Keratinocyte (primary cell): ENCODE measurements around the gene C1orf35. TPM values are rescaled to one million over a fixed set of nuclear protein-coding genes. Genes with fewer than 3 reads are reported as not detected.

Experiments
- DNase-seq: peaks from one replicate; pipeline ENCODE4 v3.0.0-alpha.2; 2011; ENCODE audit warnings: low read depth, missing footprints, low spot score
- FAIRE-seq: peaks from 2 replicates; lab custom pipeline; 2011; peaks lifted over from hg19 to GRCh38; lab: Jason Lieb, UNC
- H2AFZ ChIP-seq: 2 replicates; pipeline ENCODE4 v1.6.0; 2012; ENCODE audit warnings: low read length, control low read depth, inconsistent platforms; ENCODE audit not compliant: control insufficient read depth
- H3K27ac ChIP-seq: 2 replicates; pipeline ENCODE4 v1.5.1; 2011; ENCODE audit warnings: low read length; ENCODE audit not compliant: control insufficient read depth, insufficient read depth
- H3K27me3 ChIP-seq: 3 replicates; pipeline ENCODE4 v1.6.0; 2011; ENCODE audit warnings: low read length; ENCODE audit not compliant: control insufficient read depth, insufficient read depth; ENCODE audit errors: extremely low read depth
- H3K36me3 ChIP-seq, 2 experiments: 2 replicates in 1 of 2; 3 replicates in 1 of 2; pipeline ENCODE4 v1.5.1; 2011; ENCODE audit warnings: low read length in 2 of 2, mild to moderate bottlenecking in 1 of 2; ENCODE audit not compliant: control insufficient read depth in 2 of 2, insufficient read depth in 2 of 2; ENCODE audit errors: extremely low read depth in 1 of 2
- H3K4me1 ChIP-seq: 3 replicates; pipeline ENCODE4 v1.5.1; 2011; ENCODE audit warnings: low read length; ENCODE audit not compliant: control insufficient read depth, insufficient read depth; ENCODE audit errors: extremely low read depth
- H3K4me2 ChIP-seq: 3 replicates; pipeline ENCODE4 v1.6.0; 2011; ENCODE audit warnings: low read depth, low read length; ENCODE audit not compliant: control insufficient read depth, insufficient read depth; ENCODE audit errors: extremely low read depth
- H3K4me3 ChIP-seq, 3 experiments: fragments of 200-600 bp in 1 of 3; sonication (generic) in 1 of 3; 2 replicates in 2 of 3; 3 replicates in 1 of 3; pipeline ENCODE4 v1.5.1; 2011 to 2016; ENCODE audit warnings: low read length in 3 of 3, mild to moderate bottlenecking in 3 of 3, control low read depth in 2 of 3, inconsistent platforms in 1 of 3, low read depth in 1 of 3, mixed read lengths in 1 of 3, mixed run types in 1 of 3, moderate library complexity in 1 of 3; ENCODE audit not compliant: control insufficient read depth in 2 of 3, insufficient read depth in 2 of 3; ENCODE audit errors: extremely low read depth in 1 of 3
- H3K79me2 ChIP-seq: 2 replicates; pipeline ENCODE4 v1.6.0; 2012; ENCODE audit warnings: low read length; ENCODE audit not compliant: control insufficient read depth, insufficient read depth
- H3K9ac ChIP-seq: 3 replicates; pipeline ENCODE4 v1.6.0; 2011; ENCODE audit warnings: low read length; ENCODE audit not compliant: control insufficient read depth, insufficient read depth; ENCODE audit errors: extremely low read depth
- H3K9me1 ChIP-seq: 3 replicates; pipeline ENCODE4 v1.6.0; 2011; ENCODE audit warnings: low read length; ENCODE audit not compliant: control insufficient read depth, insufficient read depth; ENCODE audit errors: extremely low read depth
- H3K9me3 ChIP-seq: 2 replicates; pipeline ENCODE4 v1.5.1; 2012; ENCODE audit warnings: low read depth, low read length; ENCODE audit not compliant: control insufficient read depth
- H4K20me1 ChIP-seq: 3 replicates; pipeline ENCODE4 v1.6.0; 2011; ENCODE audit warnings: low read length; ENCODE audit not compliant: control insufficient read depth, insufficient read depth; ENCODE audit errors: extremely low read depth
- EZH2 ChIP-seq: IDR thresholded peaks from one replicate; pipeline ENCODE4 v1.6.1; 2012; ENCODE audit warnings: inconsistent platforms, mild to moderate bottlenecking, low read length, moderate library complexity
- dilution Hi-C: fragments of 300-500 bp; cut with MboI; formaldehyde crosslinking; loops from one replicate; pipeline ENCODE4 v1.7.0; 2020; ENCODE audit warnings: low sequenced_read_pairs; ENCODE audit not compliant: extremely low pct_ligation_motif_present
- polyA plus RNA-seq, 5 experiments: library from polyadenylated mRNA; depleted of rRNA in 3 of 5; stranded (reverse) in 3 of 5; stranded (forward) in 1 of 5; unstranded in 1 of 5; fragments of >200 nt; gene quantifications; 1 replicate in 1 of 5; 2 replicates in 3 of 5; 3 replicates in 1 of 5; pipeline versions ENCODE4 v1.2.1 to v1.2.3, GENCODE V29; 2011 to 2012; ENCODE audit warnings: missing spikeins in 2 of 5, low read depth in 1 of 5, low replicate concordance in 1 of 5
- TF ChIP-seq, protein P1 (sequence below), 3 experiments: IDR thresholded peaks in 1 of 3; conservative IDR thresholded peaks in 1 of 3; optimal IDR thresholded peaks in 1 of 3; 2 replicates in 2 of 3; 3 replicates in 1 of 3; pipeline versions ENCODE3 to v1.5.1; 2011; ENCODE audit warnings: low read length in 3 of 3, mild to moderate bottlenecking in 3 of 3, moderate library complexity in 2 of 3, control low read depth in 1 of 3, inconsistent platforms in 1 of 3; ENCODE audit not compliant: insufficient read depth in 2 of 3; ENCODE audit errors: extremely low read depth in 1 of 3

Gene C1orf35
- polyA plus RNA-seq, 1 donor (not counting 4 experiments of a cell fraction or from before 2014, with no cell fraction given): 8.2 TPM

DNA sequence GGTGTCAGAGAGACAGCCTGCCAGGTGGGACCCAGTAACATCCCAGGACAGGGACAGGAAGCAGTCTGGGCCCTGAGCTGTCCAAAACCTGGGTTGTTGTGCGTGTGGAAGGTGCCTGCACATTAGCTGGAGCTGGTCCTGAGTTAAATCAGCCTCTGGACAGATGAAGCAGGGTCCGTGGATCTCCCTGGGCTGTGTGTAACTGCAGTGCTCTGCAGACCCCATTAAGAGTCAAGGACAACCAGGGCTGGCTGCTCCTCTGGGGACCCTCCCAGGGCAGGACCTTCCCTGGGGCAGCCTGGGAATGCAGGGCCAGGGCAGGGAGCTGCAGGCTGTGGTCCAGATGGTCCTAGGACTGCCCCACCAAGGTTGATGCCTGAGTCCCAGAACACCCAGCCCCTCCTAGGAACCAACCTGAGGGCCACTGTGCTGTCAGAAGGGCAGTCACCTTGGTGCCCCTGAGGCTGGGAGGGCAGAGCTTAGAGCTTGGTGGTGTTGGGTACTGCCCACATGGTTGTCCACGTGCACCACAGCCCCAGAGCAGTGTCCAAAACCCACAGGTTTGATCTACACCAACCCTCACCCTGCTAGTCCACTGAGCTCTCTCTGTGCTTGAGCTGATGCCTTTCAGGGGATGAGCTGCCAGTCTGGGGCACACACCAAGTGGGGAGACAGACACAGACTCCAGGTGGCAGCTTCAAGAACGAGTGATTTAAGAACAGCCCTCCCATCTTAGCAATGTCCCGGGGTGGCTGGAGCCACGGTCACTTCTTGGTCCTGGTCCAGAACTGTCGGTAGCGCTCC is 3.1 kb upstream of the C1orf35 start:
- TF ChIP-seq, protein P1, sequence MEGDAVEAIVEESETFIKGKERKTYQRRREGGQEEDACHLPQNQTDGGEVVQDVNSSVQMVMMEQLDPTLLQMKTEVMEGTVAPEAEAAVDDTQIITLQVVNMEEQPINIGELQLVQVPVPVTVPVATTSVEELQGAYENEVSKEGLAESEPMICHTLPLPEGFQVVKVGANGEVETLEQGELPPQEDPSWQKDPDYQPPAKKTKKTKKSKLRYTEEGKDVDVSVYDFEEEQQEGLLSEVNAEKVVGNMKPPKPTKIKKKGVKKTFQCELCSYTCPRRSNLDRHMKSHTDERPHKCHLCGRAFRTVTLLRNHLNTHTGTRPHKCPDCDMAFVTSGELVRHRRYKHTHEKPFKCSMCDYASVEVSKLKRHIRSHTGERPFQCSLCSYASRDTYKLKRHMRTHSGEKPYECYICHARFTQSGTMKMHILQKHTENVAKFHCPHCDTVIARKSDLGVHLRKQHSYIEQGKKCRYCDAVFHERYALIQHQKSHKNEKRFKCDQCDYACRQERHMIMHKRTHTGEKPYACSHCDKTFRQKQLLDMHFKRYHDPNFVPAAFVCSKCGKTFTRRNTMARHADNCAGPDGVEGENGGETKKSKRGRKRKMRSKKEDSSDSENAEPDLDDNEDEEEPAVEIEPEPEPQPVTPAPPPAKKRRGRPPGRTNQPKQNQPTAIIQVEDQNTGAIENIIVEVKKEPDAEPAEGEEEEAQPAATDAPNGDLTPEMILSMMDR (optimal IDR thresholded peaks at IDR 0.05 in 1 of 3, IDR thresholded peaks at IDR 0.05 in 1 of 3, conservative IDR thresholded peaks at IDR 0.05 in 1 of 3; ENCODE audit: extremely low read depth in 1 of 3, insufficient read depth in 2 of 3, low read length in 3 of 3): no peak
- TF ChIP-seq EZH2: no peak
- dilution Hi-C loops: no loop called here

DNA sequence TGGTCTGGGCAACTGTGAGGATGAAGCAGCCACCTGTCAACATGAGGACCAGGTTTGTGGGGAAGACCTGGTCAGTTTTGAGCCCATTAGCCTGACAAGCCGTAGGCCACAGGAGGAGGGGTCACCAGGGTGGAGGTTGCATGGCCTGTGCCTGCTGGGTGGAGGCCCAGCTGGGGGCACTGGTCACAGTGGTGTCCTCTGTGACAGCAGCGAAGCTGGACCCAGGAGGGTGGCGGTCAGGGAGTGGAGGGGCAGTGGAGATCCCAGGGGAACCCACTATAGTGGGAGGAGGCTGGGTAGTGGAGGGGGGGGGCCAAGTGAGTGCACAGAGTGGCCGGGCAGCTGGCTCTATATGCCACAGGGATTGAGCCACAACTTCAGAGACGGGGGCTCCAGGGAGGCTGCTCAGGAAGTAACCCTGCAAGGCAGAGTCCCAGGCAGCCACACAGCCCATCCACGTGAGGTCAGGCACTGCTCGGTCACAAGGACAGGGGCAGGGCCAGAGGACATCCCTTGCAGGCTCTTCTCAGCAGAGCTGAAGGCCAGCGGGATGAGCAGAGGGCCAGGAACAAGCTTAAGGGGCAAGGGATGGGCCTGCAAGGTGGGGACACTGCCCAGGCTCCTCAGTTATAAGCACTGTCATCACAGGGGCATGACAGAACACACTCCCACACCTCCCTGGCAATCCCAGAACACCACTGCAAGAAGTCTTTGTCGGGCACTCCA is 2.3 kb upstream of the C1orf35 start:
- DNase-seq (no peak), FAIRE-seq (no peak)
- H3K9me1 ChIP-seq: peaks cover 2% of the 10 kb centered on the region
- peaks cover 17% of the 10 kb centered on the region for H3K4me1 ChIP-seq
- TF ChIP-seq, protein P1 (optimal IDR thresholded peaks at IDR 0.05 in 1 of 3, IDR thresholded peaks at IDR 0.05 in 1 of 3, conservative IDR thresholded peaks at IDR 0.05 in 1 of 3; ENCODE audit: extremely low read depth in 1 of 3, insufficient read depth in 2 of 3, low read length in 3 of 3): no peak
- no peak for TF ChIP-seq EZH2
- no peak overlapping the region for H3K27ac ChIP-seq
- H3K9me3 ChIP-seq: no peaks in the 10 kb centered on the region
- H4K20me1 ChIP-seq: no peaks in the 10 kb centered on the region
- no peaks in the 10 kb centered on the region for H3K27me3 ChIP-seq
- H3K9ac ChIP-seq: no peak overlapping the region
- H3K36me3 ChIP-seq: peaks cover 11 to 19% of the 10 kb centered on the region in 2 experiments
- dilution Hi-C loops: no loop called here
- peaks cover 33% of the 10 kb centered on the region for H3K79me2 ChIP-seq
- H2AFZ ChIP-seq: no peak overlapping the region
- no peak overlapping the region for H3K4me3 ChIP-seq
- H3K4me2 ChIP-seq: no peak overlapping the region

More for the DNA sequence above, 3.1 kb upstream of the C1orf35 start:
- peaks cover 17% of the 10 kb centered on the region for H3K4me1 ChIP-seq
- no peak for FAIRE-seq
- H2AFZ ChIP-seq: no peak overlapping the region
- no peaks in the 10 kb centered on the region for H3K27me3 ChIP-seq
- H3K79me2 ChIP-seq: peaks cover 28% of the 10 kb centered on the region
- DNase-seq: no peak
- H4K20me1 ChIP-seq: no peaks in the 10 kb centered on the region
- no peak overlapping the region for H3K27ac ChIP-seq
- H3K36me3 ChIP-seq: peaks cover 4 to 14% of the 10 kb centered on the region in 2 experiments
- no peak overlapping the region for H3K9ac ChIP-seq
- H3K4me3 ChIP-seq: no peak overlapping the region
- H3K4me2 ChIP-seq: no peak overlapping the region
- H3K9me1 ChIP-seq: no peaks in the 10 kb centered on the region
- H3K9me3 ChIP-seq: no peaks in the 10 kb centered on the region
